NT2/D1 (cell line): ENCODE measurements around the gene RNPEPL1.

Experiments used
- DNase-seq: peaks from one replicate; pipeline ENCODE4 v3.0.0-alpha.2; 2011; ENCODE audit warnings: low read depth, low spot score
- H3K27me3 ChIP-seq: 2 replicates; pipeline ENCODE4 v1.6.0; 2011; ENCODE audit warnings: mild to moderate bottlenecking; ENCODE audit not compliant: insufficient read length, insufficient read depth
- H3K36me3 ChIP-seq: 2 replicates; pipeline ENCODE4 v1.6.1; 2011; ENCODE audit warnings: mild to moderate bottlenecking, low read length, mixed read lengths; ENCODE audit not compliant: insufficient read depth, insufficient read length
- H3K4me1 ChIP-seq: 2 replicates; pipeline ENCODE4 v1.5.1; 2011; ENCODE audit not compliant: insufficient read depth, insufficient read length
- H3K4me3 ChIP-seq: 2 replicates; pipeline ENCODE4 v1.5.1; 2011; ENCODE audit warnings: low read depth; ENCODE audit not compliant: insufficient read length
- H3K9ac ChIP-seq: 2 replicates; pipeline ENCODE4 v1.6.0; 2011; ENCODE audit warnings: low read depth; ENCODE audit not compliant: insufficient read length
- H3K9me3 ChIP-seq: 2 replicates; pipeline ENCODE4 v1.5.1; 2011; ENCODE audit warnings: mild to moderate bottlenecking, low read length; ENCODE audit not compliant: insufficient read depth
- SUZ12 ChIP-seq: IDR thresholded peaks from 2 replicates; pipeline ENCODE4 v1.6.1; 2011; ENCODE audit not compliant: insufficient read length, insufficient read depth; ENCODE audit errors: extremely low read depth
- YY1 ChIP-seq: IDR thresholded peaks from 2 replicates; pipeline ENCODE4 v1.6.1; 2011; ENCODE audit not compliant: insufficient read length, insufficient read depth
- ZNF274 ChIP-seq: IDR thresholded peaks from 2 replicates; pipeline ENCODE4 v1.6.1; 2011; ENCODE audit warnings: mild to moderate bottlenecking, low read depth, low read length

The RNPEPL1 gene

DNA sequence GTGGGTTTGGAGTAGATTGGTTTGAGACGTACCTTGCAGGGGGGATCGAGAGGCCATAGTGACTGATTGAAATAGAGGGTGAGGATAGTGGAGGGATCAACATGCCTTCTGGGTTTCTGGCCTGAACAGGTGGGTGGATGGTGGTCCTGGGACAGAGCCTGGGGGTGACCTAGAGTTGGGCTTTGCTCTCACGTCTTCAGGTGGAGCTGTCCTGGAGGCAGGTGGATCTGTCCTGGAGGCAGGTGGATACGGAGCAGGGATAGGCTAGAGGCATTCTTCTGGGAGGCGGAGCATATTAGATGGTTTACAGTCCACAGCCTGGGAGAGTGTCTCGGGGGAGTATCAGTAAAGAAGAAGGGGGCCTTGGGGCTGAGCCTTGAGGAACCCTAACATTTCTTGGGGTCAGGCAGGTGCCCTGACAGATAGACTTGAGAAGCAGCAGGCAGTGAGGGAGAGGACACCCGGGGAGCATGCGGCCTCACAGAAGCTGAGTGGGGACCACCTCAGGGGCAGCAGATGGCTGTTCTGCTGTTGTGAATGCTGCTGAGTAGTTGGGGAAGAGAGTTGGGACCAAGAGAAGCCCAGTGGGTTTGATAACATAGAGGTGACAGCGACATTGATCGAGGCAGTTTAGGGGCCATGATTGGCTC, 19.8 kb downstream of the RNPEPL1 start:
- peaks cover 55% of the 10 kb centered on the region for H3K36me3 ChIP-seq
- H3K9ac ChIP-seq: peak overlapping the region; percentile 36

DNA sequence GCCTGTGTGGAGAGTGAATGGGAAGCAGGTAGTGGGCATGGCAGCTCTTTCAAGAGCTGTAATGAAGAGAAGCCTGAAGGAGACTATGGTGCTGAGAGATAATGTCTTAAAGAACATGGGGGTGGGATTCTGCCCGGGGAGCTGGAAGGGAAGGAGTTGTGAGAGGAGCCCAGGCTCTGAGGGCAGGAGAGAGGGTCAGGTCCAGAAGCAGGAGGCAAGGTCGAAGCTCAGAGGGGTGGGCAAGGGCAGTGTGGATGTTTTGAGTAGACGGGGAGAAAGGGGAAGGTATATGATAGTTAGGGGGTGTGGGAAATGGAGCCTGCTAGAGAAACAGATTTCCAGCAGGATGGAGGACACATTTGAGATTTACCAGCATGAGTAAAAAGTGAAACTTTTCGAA, 20.4 kb downstream of the RNPEPL1 start:
- H3K4me1 ChIP-seq: peaks cover 18% of the 10 kb centered on the region

More for the DNA sequence above, 19.8 kb downstream of the RNPEPL1 start:
- no peaks in the 10 kb centered on the region for H3K9me3 ChIP-seq
- no peak for DNase-seq
- peak overlapping the region; percentile 90 for H3K4me3 ChIP-seq
- H3K4me1 ChIP-seq: peaks cover 18% of the 10 kb centered on the region
- TF ChIP-seq YY1 (no peak), ZNF274 (no peak), SUZ12 (no peak)
- peaks cover 3% of the 10 kb centered on the region for H3K27me3 ChIP-seq

DNA sequence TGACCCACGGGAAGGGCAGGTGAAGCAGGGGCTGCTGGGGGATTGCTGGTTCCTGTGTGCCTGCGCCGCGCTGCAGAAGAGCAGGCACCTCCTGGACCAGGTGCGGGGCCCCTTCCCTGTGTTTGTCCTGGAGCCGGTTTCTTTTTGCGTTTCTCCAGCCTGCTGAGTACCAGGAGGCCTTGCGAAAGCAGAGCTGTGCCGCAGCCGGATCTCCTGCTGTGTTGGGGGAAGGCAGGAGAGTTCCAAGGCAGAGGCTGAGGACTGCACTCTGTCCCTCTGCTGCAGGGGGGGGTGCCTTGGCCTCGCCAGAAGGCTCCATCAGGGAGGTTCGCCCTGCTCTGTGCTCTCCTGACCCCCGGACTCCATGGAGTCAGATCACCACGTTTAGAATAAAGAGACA, 21.1 kb downstream of the RNPEPL1 start:
- TF ChIP-seq YY1 (no peak), SUZ12 (no peak)
- Histone ChIP-seq H3K9ac (peak overlapping the region; percentile 61), H3K4me3 (no peak overlapping the region), H3K36me3 (peaks cover 58% of the 10 kb centered on the region), H3K9me3 (no peaks in the 10 kb centered on the region), H3K4me1 (peaks cover 18% of the 10 kb centered on the region), H3K27me3 (peaks cover 3% of the 10 kb centered on the region)
- no peak for DNase-seq

More for the DNA sequence above, 20.4 kb downstream of the RNPEPL1 start:
- Histone ChIP-seq H3K9me3 (no peaks in the 10 kb centered on the region), H3K9ac (peak overlapping the region; percentile 58), H3K36me3 (peaks cover 57% of the 10 kb centered on the region), H3K27me3 (peaks cover 3% of the 10 kb centered on the region), H3K4me3 (no peak overlapping the region)
- DNase-seq: no peak
- TF ChIP-seq ZNF274 (no peak), YY1 (no peak), SUZ12 (no peak)

DNA sequence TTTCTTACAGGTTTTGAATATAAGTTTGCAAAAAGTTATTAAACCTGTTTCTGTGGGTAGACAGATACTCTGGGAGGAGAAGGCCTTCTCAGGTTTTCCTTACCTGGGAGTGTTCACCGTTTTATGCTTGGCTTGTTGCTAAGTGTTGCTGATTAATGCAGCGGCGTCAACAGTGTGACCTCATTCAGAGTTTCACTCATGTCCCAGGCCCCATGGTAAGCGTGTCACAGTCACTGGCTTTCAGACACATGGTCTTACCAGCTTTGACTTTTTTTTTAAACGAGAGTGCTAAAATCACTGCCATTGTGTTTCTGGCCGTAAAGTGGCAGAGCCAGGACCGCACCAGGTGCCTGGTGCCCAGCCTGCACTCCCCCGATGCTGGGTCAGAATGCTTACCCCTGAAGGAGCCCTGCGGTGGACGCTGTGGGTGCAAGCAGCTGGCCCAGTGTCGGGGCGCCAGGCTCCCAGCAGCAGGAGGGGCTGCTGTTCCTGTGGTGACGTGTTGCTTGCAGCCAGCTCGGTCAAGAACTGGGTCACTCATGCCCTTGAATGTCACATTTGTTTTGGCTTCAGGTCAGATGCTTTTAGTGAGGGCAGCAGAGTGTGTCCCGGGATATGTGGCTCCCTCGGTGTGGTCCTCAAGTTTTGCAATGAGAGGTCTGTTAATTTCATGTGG, 21.7 kb downstream of the RNPEPL1 start:
- peak overlapping the region; percentile 61 for H3K9ac ChIP-seq
- peaks cover 3% of the 10 kb centered on the region for H3K27me3 ChIP-seq
- peaks cover 13% of the 10 kb centered on the region for H3K4me1 ChIP-seq
- no peak overlapping the region for H3K4me3 ChIP-seq
- no peaks in the 10 kb centered on the region for H3K9me3 ChIP-seq
- peaks cover 54% of the 10 kb centered on the region for H3K36me3 ChIP-seq
- no peak for DNase-seq
- TF ChIP-seq ZNF274 (no peak), SUZ12 (no peak), YY1 (no peak)

DNA sequence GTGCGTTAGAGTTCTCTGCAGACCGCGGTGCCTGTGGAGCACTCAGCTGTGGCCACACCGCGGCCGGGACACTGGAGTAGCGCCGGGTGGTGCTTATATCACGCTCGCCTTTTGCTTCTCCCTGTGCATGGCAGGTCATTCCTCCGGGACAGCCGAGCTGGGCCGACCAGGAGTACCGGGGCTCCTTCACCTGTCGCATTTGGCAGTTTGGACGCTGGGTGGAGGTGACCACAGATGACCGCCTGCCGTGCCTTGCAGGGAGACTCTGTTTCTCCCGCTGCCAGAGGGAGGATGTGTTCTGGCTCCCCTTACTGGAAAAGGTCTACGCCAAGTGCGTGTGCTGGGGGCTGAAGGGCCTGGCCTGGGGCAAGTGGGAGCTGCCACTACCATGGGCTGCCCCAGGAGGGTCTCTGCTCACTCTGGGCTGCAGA, 22.4 kb downstream of the RNPEPL1 start:
- Histone ChIP-seq H3K36me3 (peaks cover 57% of the 10 kb centered on the region), H3K4me3 (no peak overlapping the region), H3K4me1 (peaks cover 16% of the 10 kb centered on the region), H3K9ac (peak overlapping the region; percentile 6), H3K9me3 (no peaks in the 10 kb centered on the region), H3K27me3 (peaks cover 3% of the 10 kb centered on the region)
- no peak for DNase-seq
- TF ChIP-seq YY1 (no peak), SUZ12 (no peak), ZNF274 (no peak)

DNA sequence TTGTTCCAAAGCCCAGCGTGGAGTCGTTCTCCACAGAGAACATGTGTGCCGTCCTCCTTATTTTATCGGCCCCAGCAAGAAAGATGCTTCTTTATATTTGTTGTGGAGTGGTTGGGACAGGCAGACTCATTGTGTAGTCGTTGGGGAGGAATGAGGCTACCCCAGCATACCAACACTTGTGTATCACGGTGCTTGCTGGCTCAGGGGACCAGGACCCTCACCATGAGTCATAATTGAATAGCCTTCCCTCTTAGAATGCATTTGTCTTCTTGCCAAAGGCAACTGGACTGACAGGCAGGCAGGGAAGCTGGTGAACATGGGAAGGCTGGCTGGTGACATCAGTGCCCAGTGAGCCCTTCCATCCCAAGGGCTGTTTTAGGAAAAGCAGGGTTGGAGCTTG, 22.9 kb downstream of the RNPEPL1 start:
- peaks cover 16% of the 10 kb centered on the region for H3K4me1 ChIP-seq
- no peak for DNase-seq
- H3K27me3 ChIP-seq: peaks cover 3% of the 10 kb centered on the region
- no peak overlapping the region for H3K9ac ChIP-seq
- no peaks in the 10 kb centered on the region for H3K9me3 ChIP-seq
- H3K4me3 ChIP-seq: no peak overlapping the region
- H3K36me3 ChIP-seq: peaks cover 62% of the 10 kb centered on the region
- TF ChIP-seq YY1 (no peak), ZNF274 (no peak), SUZ12 (no peak)

DNA sequence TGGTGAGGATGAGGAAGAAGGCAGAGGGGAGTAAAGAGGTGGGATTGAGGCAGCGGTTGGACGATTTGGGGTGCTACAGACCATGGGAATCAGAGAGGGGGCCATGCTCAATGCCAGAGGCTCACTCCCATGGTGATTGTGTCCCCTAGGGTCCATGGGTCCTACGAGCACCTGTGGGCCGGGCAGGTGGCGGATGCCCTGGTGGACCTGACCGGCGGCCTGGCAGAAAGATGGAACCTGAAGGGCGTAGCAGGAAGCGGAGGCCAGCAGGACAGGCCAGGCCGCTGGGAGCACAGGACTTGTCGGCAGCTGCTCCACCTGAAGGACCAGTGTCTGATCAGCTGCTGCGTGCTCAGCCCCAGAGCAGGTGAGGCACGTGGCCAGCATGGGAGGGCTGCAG, 23.5 kb downstream of the RNPEPL1 start:
- peaks cover 68% of the 10 kb centered on the region for H3K36me3 ChIP-seq
- H3K9ac ChIP-seq: no peak overlapping the region
- H3K27me3 ChIP-seq: peaks cover 3% of the 10 kb centered on the region
- no peak for TF ChIP-seq ZNF274
- no peak for TF ChIP-seq YY1
- no peak for TF ChIP-seq SUZ12
- H3K4me1 ChIP-seq: peaks cover 16% of the 10 kb centered on the region
- no peak overlapping the region for H3K4me3 ChIP-seq
- no peaks in the 10 kb centered on the region for H3K9me3 ChIP-seq
- no peak for DNase-seq
